K562 (cell line): ENCODE data around the gene ZNF692. TPM values are rescaled to one million over a fixed set of nuclear protein-coding genes. Genes with fewer than 3 reads are reported as not detected.

Experiments used
- ATAC-seq: fragments of 200-7000 bp; cut with Tn5 transposase; 3 replicates; pipeline ENCODE4 v1.9.1; 2020; ENCODE audit warnings: moderate library complexity
- BruUV-seq: library from RNA; stranded (reverse); fragments of 400-500 nt; replicated peaks from 2 replicates; lab custom pipeline; 2021; lab: Mats Ljungman, UMichigan
- CTCF ChIA-PET: fragments of 300-600 bp; formaldehyde crosslinking; extraction: SDS; loops from one replicate; lab custom pipeline; 2021; ENCODE audit warnings: low intra/inter-chr PET ratio; lab: Yijun Ruan, JAX
- POLR2A ChIA-PET: fragments of 300-600, 350-650 bp; sonication (Branson Sonifier 250); formaldehyde crosslinking; extraction: SDS; loops from one replicate; lab custom pipeline; 2021; ENCODE audit warnings: antibody characterized with exemption, inconsistent platforms; lab: Yijun Ruan, JAX
- DNase-seq, 4 experiments: peaks; one replicate each; pipeline versions ENCODE4 v3.0.0 to v3.0.0-alpha.2; 2011 to 2018; ENCODE audit warnings: low spot score in 3 of 4, mixed read lengths in 3 of 4; ENCODE audit errors: extremely low read depth in 1 of 4
- FAIRE-seq: peaks from 2 replicates; lab custom pipeline; 2011; peaks lifted over from hg19 to GRCh38; lab: Jason Lieb, UNC
- H2AFZ ChIP-seq: 2 replicates; pipeline ENCODE4 v1.6.0; 2011; ENCODE audit warnings: low read depth, low read length, control low read depth, inconsistent platforms
- H3K27ac ChIP-seq: fragments of 200-600 bp; 3 replicates; pipeline ENCODE4 v1.8.0; 2011; ENCODE audit warnings: low read depth, mild to moderate bottlenecking, control low read depth, inconsistent platforms, low read length, moderate library complexity, mixed read lengths; ENCODE audit errors: extremely low read depth
- H3K27me3 ChIP-seq, 2 experiments: fragments of 300-600 bp in 1 of 2; 2 replicates in 1 of 2; 3 replicates in 1 of 2; pipeline versions ENCODE4 v1.6.0 to v1.8.0; 2011; ENCODE audit warnings: inconsistent platforms in 2 of 2, low read length in 2 of 2, mild to moderate bottlenecking in 1 of 2, mixed read lengths in 1 of 2, moderate library complexity in 1 of 2; ENCODE audit not compliant: control insufficient read depth in 2 of 2, insufficient read depth in 2 of 2
- H3K36me3 ChIP-seq: fragments of 300-600 bp; 3 replicates; pipeline ENCODE4 v1.8.0; 2011; ENCODE audit warnings: mild to moderate bottlenecking, low read length, inconsistent platforms; ENCODE audit not compliant: control insufficient read depth, insufficient read depth
- H3K4me1 ChIP-seq, 2 experiments: fragments of 200-600 bp in 1 of 2; replicated peaks in 1 of 2; 2 replicates in 1 of 2; 3 replicates in 1 of 2; pipeline versions ENCODE4 v1.5.1 to v1.8.0; 2011; ENCODE audit warnings: inconsistent platforms in 2 of 2, low read length in 2 of 2, mild to moderate bottlenecking in 1 of 2, mixed read lengths in 1 of 2, moderate library complexity in 1 of 2; ENCODE audit not compliant: control insufficient read depth in 2 of 2, insufficient read depth in 2 of 2
- H3K4me2 ChIP-seq: 2 replicates; pipeline ENCODE4 v1.6.1; 2011; ENCODE audit warnings: low read length, control low read depth, inconsistent platforms, mixed read lengths; ENCODE audit not compliant: insufficient read depth
- H3K4me3 ChIP-seq: fragments of 200-600 bp; sonication (generic), shearing (Covaris generic); 2 replicates; pipeline ENCODE4 v1.5.1; 2016; ENCODE audit warnings: control low read depth, inconsistent platforms
- H3K79me2 ChIP-seq: fragments of 200-600 bp; 3 replicates; pipeline ENCODE4 v1.8.0; 2011; ENCODE audit warnings: low read length, inconsistent platforms; ENCODE audit not compliant: control insufficient read depth, insufficient read depth
- H3K9ac ChIP-seq, 2 experiments: 2 replicates each; pipeline versions ENCODE4 v1.6.0 to v1.6.1; 2011; ENCODE audit warnings: low read depth in 2 of 2, low read length in 2 of 2, control low read depth in 1 of 2, inconsistent platforms in 1 of 2, mild to moderate bottlenecking in 1 of 2, mixed read lengths in 1 of 2; ENCODE audit not compliant: insufficient read depth in 1 of 2
- H3K9me1 ChIP-seq: one replicate; pipeline ENCODE4 v1.6.0; 2011; ENCODE audit warnings: inconsistent platforms, mild to moderate bottlenecking, low read length, moderate library complexity; ENCODE audit not compliant: control insufficient read depth, insufficient read depth
- H3K9me3 ChIP-seq: replicated peaks from 2 replicates; pipeline ENCODE4 v1.5.1; 2011; ENCODE audit warnings: low read depth, low read length, inconsistent platforms; ENCODE audit not compliant: control insufficient read depth, insufficient read depth
- H4K20me1 ChIP-seq: replicated peaks from 2 replicates; pipeline ENCODE4 v1.6.1; 2011; ENCODE audit warnings: low read length, inconsistent platforms, mixed read lengths; ENCODE audit not compliant: control insufficient read depth, insufficient read depth
- C11orf30 ChIP-seq: fragments of 450-650 bp; IDR thresholded peaks from 2 replicates; pipeline ENCODE4 v1.6.1; 2016; ENCODE audit warnings: low read depth, mild to moderate bottlenecking
- DACH1 ChIP-seq: fragments of 450-650 bp; IDR thresholded peaks from 2 replicates; pipeline ENCODE4 v1.6.1; 2018; ENCODE audit not compliant: partially characterized antibody
- KLF13 ChIP-seq: fragments of 450-650 bp; IDR thresholded peaks from 2 replicates; pipeline ENCODE4 v1.6.1; 2016; ENCODE audit warnings: missing genetic modification characterization, low read depth, mild to moderate bottlenecking, missing compliant biosample characterization, moderate library complexity, borderline replicate concordance
- MAFF ChIP-seq: IDR thresholded peaks from 2 replicates; pipeline ENCODE4 v1.6.1; 2012; ENCODE audit warnings: low read length, improper control_type of control experiment
- MAFG ChIP-seq: fragments of 450-650 bp; conservative IDR thresholded peaks from 2 replicates; pipeline ENCODE4 v1.6.1; 2016; ENCODE audit warnings: missing genetic modification characterization, missing compliant biosample characterization
- MAFK ChIP-seq: IDR thresholded peaks from 2 replicates; pipeline ENCODE4 v1.6.1; 2011; ENCODE audit warnings: low read length, improper control_type of control experiment
- ZNF316 ChIP-seq: fragments of 450-650 bp; IDR thresholded peaks from 2 replicates; pipeline ENCODE4 v1.6.1; 2016
- WGBS: fragments of 100-300 bp; shearing (Covaris generic); methylation state at CpG from one replicate; pipeline ENCODE4 v1.1.6; 2016; ENCODE audit warnings: low coverage, mixed read lengths; ENCODE audit not compliant: insufficient coverage; ENCODE audit errors: missing lambda C conversion rate; 5-methylcytosine and 5-hydroxymethylcytosine counted together
- in situ Hi-C: fragments of 300-500 bp; cut with MboI; formaldehyde crosslinking; loops from 4 replicates; pipeline ENCODE4 v1.15.0; 2018; ENCODE audit warnings: inconsistent platforms, mixed read lengths
- intact Hi-C: fragments of 100-400 bp; cut with micrococcal nuclease; formaldehyde crosslinking; loops from 2 replicates; pipeline ENCODE4 v1.14.2; 2022
- polyA plus RNA-seq, 8 experiments: library from polyadenylated mRNA; depleted of rRNA in 4 of 8; stranded (reverse) in 5 of 8; unstranded in 3 of 8; fragments of >200 nt; fragmentation: Nextera tagmentation in 2 of 8; fragmentation: Illumina TruSeq in 1 of 8; extraction: Ambion mirVana in 2 of 8; extraction: Trizol in 1 of 8; gene quantifications; 2 replicates each; pipeline versions ENCODE4 v1.2.1 to v1.2.3, GENCODE V29; 2011 to 2014; ENCODE audit warnings: inconsistent platforms in 1 of 8, missing spikeins in 1 of 8
- total RNA-seq, 7 experiments: library from RNA; depleted of rRNA in 6 of 7; stranded (reverse); fragments of >200 nt in 6 of 7; fragmentation: Illumina TruSeq in 2 of 7; extraction: Trizol in 2 of 7; gene quantifications; 2 replicates each; pipeline versions ENCODE4 v1.2.1 to v1.2.3, GENCODE V29; 2011 to 2021; ENCODE audit warnings: low replicate concordance in 1 of 7
- TF ChIP-seq, protein P1 (sequence below): sonication (generic); IDR thresholded peaks from 2 replicates; pipeline ENCODE4 v1.6.1; 2016

The ZNF692 gene
- total and polyA plus RNA-seq, 9 of the 15 experiments (the other 6 are each of a cell fraction or from before 2014, with no cell fraction given) = 8.4 to 143 (median 55.9) TPM

DNA sequence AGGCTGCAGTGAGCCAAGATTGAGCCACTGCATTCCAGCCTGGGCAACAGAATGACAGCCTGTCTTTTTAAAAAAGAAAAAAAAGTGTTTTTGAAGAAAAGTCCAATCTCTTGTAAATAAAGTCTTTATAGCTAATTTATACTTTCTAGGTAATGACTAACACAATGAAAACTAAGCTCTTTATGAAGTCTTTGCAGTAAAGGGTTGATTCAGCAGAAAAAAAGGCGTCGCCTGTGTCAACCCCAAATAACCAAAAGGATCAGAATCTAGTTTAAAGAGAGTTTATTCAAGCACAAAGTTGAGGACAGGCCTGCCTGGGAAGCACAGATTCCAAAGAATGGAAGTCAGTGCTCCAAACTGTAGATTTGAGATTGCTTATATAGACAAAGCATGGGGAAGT, 32.9 kb upstream of the ZNF692 start:
- Histone ChIP-seq H3K9ac (no peak overlapping the region), H4K20me1 (no peaks in the 10 kb centered on the region), H3K79me2 (no peaks in the 10 kb centered on the region), H3K9me1 (no peaks in the 10 kb centered on the region), H3K27me3 (no peaks in the 10 kb centered on the region), H3K4me1 (peaks cover 29 to 47% of the 10 kb centered on the region in 2 experiments), H3K27ac (0 out of 3 replicates have a peak overlapping the region, but pooled peaks have one; percentile 94), H3K4me3 (no peak overlapping the region), H2AFZ (peak overlapping the region; percentile 75; the same call in 1 of the 2 replicates), H3K36me3 (no peaks in the 10 kb centered on the region), H3K4me2 (no peak overlapping the region), H3K9me3 (no peaks in the 10 kb centered on the region)
- BruUV-seq = no TSS peak
- DNase-seq (no peak), FAIRE-seq (no peak), ATAC-seq (no peak)
- intact Hi-C loops (no loop called here), in situ Hi-C loops (no loop called here)
- WGBS = 72% methylated on average over 2 of the region's 2 CpGs
- POLR2A ChIA-PET = interaction anchor here (1.8 kb wide), 1 partner anchor 9 kb away, joined by 5 read pairs; no protein-coding TSS in a partner anchor
- TF ChIP-seq DACH1 (no peak), ZNF316 (peak; percentile 86), MAFF (peak; percentile 33; the same call in 1 of the 2 replicates), MAFK (peak; percentile 37; the same call in 1 of the 2 replicates), KLF13 (tag) (no peak), MAFG (tag) (peak; percentile 49), C11orf30 (peak; percentile 80)
- TF ChIP-seq, protein P1, sequence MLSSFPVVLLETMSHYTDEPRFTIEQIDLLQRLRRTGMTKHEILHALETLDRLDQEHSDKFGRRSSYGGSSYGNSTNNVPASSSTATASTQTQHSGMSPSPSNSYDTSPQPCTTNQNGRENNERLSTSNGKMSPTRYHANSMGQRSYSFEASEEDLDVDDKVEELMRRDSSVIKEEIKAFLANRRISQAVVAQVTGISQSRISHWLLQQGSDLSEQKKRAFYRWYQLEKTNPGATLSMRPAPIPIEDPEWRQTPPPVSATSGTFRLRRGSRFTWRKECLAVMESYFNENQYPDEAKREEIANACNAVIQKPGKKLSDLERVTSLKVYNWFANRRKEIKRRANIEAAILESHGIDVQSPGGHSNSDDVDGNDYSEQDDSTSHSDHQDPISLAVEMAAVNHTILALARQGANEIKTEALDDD = 0 out of 2 replicates have a peak, but pooled peaks have one; percentile 9
- CTCF ChIA-PET = no interaction called here
